SK-N-SH (cell line): ENCODE measurements around the gene AEBP2.

ENCODE experiments used
- CTCF ChIP-seq: fragments of 200-600 bp; sonication (generic); IDR thresholded peaks from 2 replicates; pipeline ENCODE4 v1.6.1; 2017; ENCODE audit warnings: antibody characterized with exemption, mild to moderate bottlenecking, moderate library complexity
- MAX ChIP-seq: IDR thresholded peaks from 2 replicates; pipeline ENCODE4 v1.4.0; 2012; ENCODE audit warnings: low read depth

- TF ChIP-seq CTCF: no peak
- TF ChIP-seq MAX: no peak
Measured at GRCh38 chr12:19539836-19540235, 100.5 kb downstream of the AEBP2 start.
